GM21381 (cell line): ENCODE measurements around the gene UNC80.

ENCODE experiments used
- ATAC-seq: cut with Tn5 transposase; IDR thresholded peaks from one replicate; pipeline ENCODE4 v1.9.1; 2021; ENCODE audit warnings: mild to moderate bottlenecking, moderate library complexity; ENCODE audit not compliant: unreplicated experiment

Gene UNC80

GRCh38 chr2:209808521-209808920, 36.9 kb downstream of the UNC80 start:
- no peak for ATAC-seq

- no peak for ATAC-seq
Observed at GRCh38 chr2:209809256-209809655, 37.6 kb downstream of the UNC80 start.

- no peak for ATAC-seq
Observed at GRCh38 chr2:209817844-209818271, 46.2 kb downstream of the UNC80 start.

GRCh38 chr2:209818939-209819338, 47.3 kb downstream of the UNC80 start:
- no peak for ATAC-seq

- ATAC-seq, result no peak
Observed at GRCh38 chr2:209821806-209822205, 50.2 kb downstream of the UNC80 start.

GRCh38 chr2:209823484-209823883, 51.9 kb downstream of the UNC80 start:
- no peak for ATAC-seq

GRCh38 chr2:209824391-209824790, 52.8 kb downstream of the UNC80 start:
- no peak for ATAC-seq

GRCh38 chr2:209830722-209831465, 59.3 kb downstream of the UNC80 start:
- ATAC-seq, result no peak

- no peak for ATAC-seq
Observed at GRCh38 chr2:209834767-209835166, 63.1 kb downstream of the UNC80 start.

- ATAC-seq, result no peak
Observed at GRCh38 chr2:209840434-209840833, 68.8 kb downstream of the UNC80 start.

- ATAC-seq, result no peak
Observed at GRCh38 chr2:209845666-209846065, 74.0 kb downstream of the UNC80 start.

GRCh38 chr2:209864716-209865295, 93.2 kb downstream of the UNC80 start:
- ATAC-seq, result no peak

GRCh38 chr2:209868271-209868994, 96.8 kb downstream of the UNC80 start:
- ATAC-seq, result no peak

GRCh38 chr2:209870067-209870466, 98.4 kb downstream of the UNC80 start:
- no peak for ATAC-seq

GRCh38 chr2:209872675-209873074, 101.0 kb downstream of the UNC80 start:
- no peak for ATAC-seq

GRCh38 chr2:209875270-209875669, 103.6 kb downstream of the UNC80 start:
- ATAC-seq, result no peak

- no peak for ATAC-seq
Observed at GRCh38 chr2:209876211-209876610, 104.6 kb downstream of the UNC80 start.

- no peak for ATAC-seq
Observed at GRCh38 chr2:209878701-209879100, 107.1 kb downstream of the UNC80 start.

- ATAC-seq, result no peak
Observed at GRCh38 chr2:209900638-209901037, 129.0 kb downstream of the UNC80 start.

GRCh38 chr2:209901172-209901571, 129.5 kb downstream of the UNC80 start:
- no peak for ATAC-seq

GRCh38 chr2:209905691-209906090, 134.1 kb downstream of the UNC80 start:
- no peak for ATAC-seq

GRCh38 chr2:209907746-209908145, 136.1 kb downstream of the UNC80 start:
- no peak for ATAC-seq
